Measurements from ENCODE around the gene CACNA1B. TPM values are rescaled to one million over a fixed set of nuclear protein-coding genes. Genes with fewer than 3 reads are reported as not detected.
A peak's percentile ranks its signal among the peaks of the same experiment; 100 is the strongest.

Gene CACNA1B
- total RNA-seq, 1 donor from 2014 or later, result 0.02 TPM

DNA sequence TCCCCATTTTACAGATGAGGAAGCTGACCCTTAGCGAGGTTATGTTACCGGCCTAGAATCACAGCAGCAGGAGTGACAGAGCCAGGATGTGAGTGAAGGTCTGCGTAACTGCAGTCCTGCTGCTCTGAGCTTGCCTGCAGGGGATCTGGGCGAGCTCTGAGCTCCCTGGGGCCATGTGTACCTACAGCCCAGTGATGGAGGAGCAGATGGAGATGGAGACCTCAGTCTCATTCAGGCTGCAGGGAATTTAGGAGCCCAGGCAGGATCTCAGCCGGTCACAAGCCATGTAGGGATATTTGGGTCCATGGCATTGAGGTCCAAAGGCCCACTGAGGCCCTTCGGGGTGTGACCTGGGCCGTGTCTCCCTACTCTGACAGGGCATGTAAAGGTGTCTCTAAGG lies 170.6 kb downstream of the CACNA1B start:
- no peaks in the 10 kb centered on the region for H3K27me3 Mint-ChIP-seq (ENCODE audit: low read depth)
- H3K4me3 Mint-ChIP-seq (ENCODE audit: low read depth), result no peak overlapping the region
- no peaks in the 10 kb centered on the region for H3K36me3 Mint-ChIP-seq (ENCODE audit: low read depth)
- H3K27ac Mint-ChIP-seq, result no peak overlapping the region
- no peaks in the 10 kb centered on the region for H3K4me1 Mint-ChIP-seq (ENCODE audit: low read depth)
- H3K9me3 Mint-ChIP-seq, result no peaks in the 10 kb centered on the region
- intact Hi-C loops (cut with micrococcal nuclease), result no loop called here
- no peak for DNase-seq (ENCODE audit: low spot score)

DNA sequence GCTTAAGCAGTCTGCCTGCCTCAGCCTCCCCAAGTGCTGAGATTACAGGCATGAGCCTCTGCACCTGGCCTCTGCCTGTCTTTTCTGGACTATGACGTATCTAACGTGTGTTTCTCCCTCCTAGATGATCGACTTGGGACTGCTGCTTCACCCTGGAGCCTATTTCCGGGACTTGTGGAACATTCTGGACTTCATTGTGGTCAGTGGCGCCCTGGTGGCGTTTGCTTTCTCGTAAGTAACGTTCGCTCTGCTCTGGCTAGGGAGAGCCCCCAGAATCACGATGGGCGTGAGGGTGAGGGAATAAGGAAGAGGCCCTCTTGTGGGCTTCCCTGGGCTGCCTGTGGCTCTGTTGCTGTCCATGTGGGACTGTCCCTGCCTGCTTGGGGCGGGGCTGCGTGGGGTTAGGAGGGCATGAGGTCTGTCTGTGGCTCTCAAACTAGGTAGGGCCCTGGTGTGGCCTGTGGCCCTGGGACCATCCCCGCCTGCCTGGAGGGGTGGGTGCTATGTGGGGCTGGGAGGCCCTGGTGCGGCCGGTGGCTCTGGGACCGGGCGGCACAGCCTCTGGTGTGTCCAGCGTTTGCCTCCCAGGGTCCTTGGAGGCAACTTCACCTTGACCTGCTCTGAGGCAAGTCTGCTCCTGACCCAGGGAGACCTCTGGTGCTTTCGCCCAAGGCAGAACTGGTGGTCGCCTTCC lies 171.7 kb downstream of the CACNA1B start:
- no peaks in the 10 kb centered on the region for H3K4me1 Mint-ChIP-seq (ENCODE audit: low read depth)
- H3K4me3 Mint-ChIP-seq (ENCODE audit: low read depth), result no peak overlapping the region
- DNase-seq (ENCODE audit: low spot score), result peak; percentile 2
- H3K27me3 Mint-ChIP-seq (ENCODE audit: low read depth), result no peaks in the 10 kb centered on the region
- H3K36me3 Mint-ChIP-seq (ENCODE audit: low read depth), result no peaks in the 10 kb centered on the region
- intact Hi-C loops (cut with micrococcal nuclease), result no loop called here
- H3K9me3 Mint-ChIP-seq, result no peaks in the 10 kb centered on the region
- H3K27ac Mint-ChIP-seq, result no peak overlapping the region

DNA sequence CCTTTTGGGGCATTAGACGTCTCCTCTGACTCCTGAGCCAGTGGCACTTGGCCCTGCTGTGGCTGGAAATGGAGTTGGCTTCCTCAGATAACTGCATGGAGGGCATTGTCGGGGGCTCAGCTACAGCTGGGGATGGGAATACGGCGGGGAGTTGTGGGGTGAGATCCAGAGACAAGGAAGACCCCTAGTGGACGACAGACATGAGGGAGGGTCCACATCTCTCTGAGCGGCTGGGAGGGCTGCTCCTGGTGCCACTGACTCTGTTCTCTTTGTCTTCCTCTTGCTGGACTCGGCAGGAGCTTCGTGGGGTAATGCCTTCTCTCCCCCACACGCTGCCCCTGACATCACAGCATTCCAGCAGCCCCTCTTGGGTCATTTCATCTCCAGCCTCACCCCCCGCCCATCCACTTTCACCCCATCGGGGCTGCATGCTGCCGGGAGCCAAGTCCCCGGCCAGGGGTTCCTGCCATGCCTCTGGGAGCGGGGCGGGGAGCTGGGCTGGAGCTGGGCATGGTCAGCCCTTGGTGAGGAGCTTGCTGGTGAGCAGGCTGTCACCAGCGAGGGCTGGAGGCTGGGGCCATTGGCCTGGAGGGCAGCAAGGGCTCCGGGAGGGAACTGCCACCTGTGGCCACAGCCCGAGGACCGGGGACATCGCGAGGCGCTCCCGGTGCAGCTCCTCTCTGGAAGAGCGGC lies 172.3 kb downstream of the CACNA1B start:
- Mint-ChIP-seq H3K36me3 (ENCODE audit: low read depth) (no peaks in the 10 kb centered on the region), H3K27ac (no peak overlapping the region), H3K27me3 (ENCODE audit: low read depth) (no peaks in the 10 kb centered on the region), H3K4me1 (ENCODE audit: low read depth) (no peaks in the 10 kb centered on the region), H3K9me3 (no peaks in the 10 kb centered on the region), H3K4me3 (ENCODE audit: low read depth) (no peak overlapping the region)
- DNase-seq (ENCODE audit: low spot score), result no peak
- intact Hi-C loops (cut with micrococcal nuclease), result no loop called here

DNA sequence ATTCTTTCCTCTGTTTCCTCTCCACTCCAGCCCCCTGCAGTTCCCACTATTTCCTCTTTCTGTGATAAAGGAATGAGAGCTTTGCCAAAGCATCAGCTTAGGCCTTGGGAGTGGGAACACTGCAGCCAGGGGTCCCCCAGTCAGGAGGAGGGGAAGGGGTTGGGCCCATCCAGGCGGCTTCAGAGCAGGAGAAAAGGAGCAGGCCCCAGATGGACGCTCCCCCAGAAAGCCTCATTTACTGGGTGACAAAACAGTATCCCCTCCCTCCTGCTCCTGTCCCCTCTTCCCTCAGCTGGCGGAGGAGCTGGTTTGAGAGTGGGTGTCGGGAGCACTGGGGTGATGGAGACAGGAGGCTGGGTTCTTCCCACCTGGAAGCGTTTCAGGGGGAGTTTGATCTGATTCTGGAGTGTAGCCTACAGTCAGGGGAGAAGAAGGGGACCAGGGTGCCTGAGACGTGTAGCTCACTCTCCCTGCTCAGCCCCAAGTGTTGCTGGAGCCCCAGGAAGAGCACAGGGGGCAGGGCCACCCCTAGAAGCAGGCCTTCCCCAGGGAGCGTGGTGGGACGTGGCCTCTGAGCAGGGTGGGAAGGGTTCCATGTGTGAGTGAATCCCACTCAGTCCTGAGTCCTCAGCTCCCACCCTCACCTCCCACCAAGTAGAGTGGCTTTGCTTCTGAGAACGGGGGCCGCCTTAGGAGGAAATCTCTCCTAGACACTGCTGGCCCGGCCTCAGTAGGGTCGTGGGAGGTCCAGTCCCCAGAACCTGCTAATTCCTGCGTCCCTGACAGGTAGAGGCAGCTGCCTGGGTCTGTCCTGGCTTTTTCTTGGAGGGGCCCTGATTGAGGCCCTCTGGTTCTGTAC lies 173.1 kb downstream of the CACNA1B start:
- Mint-ChIP-seq H3K27ac (no peak overlapping the region), H3K9me3 (no peaks in the 10 kb centered on the region), H3K27me3 (ENCODE audit: low read depth) (no peaks in the 10 kb centered on the region), H3K4me1 (ENCODE audit: low read depth) (no peaks in the 10 kb centered on the region), H3K36me3 (ENCODE audit: low read depth) (no peaks in the 10 kb centered on the region), H3K4me3 (ENCODE audit: low read depth) (no peak overlapping the region)
- no peak for DNase-seq (ENCODE audit: low spot score)
- intact Hi-C loops (cut with micrococcal nuclease), result no loop called here

DNA sequence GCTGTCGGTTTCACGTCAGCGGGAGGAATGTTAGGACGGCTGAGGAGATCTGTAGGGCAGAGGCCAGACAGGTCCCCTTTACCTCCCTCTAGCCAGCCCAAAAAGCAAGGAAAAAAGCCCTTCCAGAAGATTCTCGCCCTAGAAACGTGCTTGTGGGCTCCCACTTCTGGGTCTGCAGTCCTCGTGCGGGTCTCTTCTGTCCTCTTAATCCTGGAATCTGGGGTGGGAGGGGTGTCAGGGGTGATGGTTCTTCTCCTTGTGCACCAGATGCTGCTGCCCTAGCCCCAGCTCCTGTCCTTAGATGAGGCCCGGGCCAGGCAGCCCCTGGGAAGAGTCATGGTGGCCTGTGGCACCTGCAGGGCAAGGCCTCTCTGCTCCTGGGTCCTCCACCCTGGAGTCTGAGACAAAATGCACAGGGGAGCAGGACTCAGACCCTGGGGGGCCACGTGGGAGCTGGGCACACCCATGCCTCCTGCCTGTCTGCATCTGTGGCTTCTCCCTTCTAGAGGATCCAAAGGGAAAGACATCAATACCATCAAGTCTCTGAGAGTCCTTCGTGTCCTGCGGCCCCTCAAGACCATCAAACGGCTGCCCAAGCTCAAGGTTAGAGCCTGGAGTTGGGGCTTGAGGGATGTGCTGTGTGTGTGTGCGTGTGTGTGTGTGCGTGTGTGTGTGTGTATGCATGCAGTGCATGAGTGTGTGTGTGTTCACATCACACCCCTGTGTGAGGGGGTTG lies 174.2 kb downstream of the CACNA1B start:
- H3K36me3 Mint-ChIP-seq (ENCODE audit: low read depth), result no peaks in the 10 kb centered on the region
- H3K27me3 Mint-ChIP-seq (ENCODE audit: low read depth), result no peaks in the 10 kb centered on the region
- H3K4me1 Mint-ChIP-seq (ENCODE audit: low read depth), result no peaks in the 10 kb centered on the region
- peak; percentile 4 for DNase-seq (ENCODE audit: low spot score)
- H3K27ac Mint-ChIP-seq, result no peak overlapping the region
- no peak overlapping the region for H3K4me3 Mint-ChIP-seq (ENCODE audit: low read depth)
- intact Hi-C loops (cut with micrococcal nuclease), result no loop called here
- H3K9me3 Mint-ChIP-seq, result no peaks in the 10 kb centered on the region

DNA sequence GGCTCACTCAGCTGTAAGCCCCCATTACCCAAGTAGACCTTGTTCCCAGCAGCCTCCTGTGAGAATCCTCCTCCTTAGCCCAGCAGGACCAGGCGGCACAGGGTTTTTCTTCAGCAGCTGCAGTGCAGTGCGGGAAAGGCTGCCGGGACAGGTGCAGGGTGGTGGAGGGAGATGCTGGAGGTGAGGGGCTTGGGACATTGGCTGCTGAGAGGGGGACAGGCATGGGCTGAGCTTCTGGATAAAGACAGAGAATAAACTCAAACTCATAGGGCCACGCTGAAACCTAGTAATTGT lies 174.7 kb downstream of the CACNA1B start:
- H3K27me3 Mint-ChIP-seq (ENCODE audit: low read depth), result no peaks in the 10 kb centered on the region
- H3K9me3 Mint-ChIP-seq, result no peaks in the 10 kb centered on the region
- no peaks in the 10 kb centered on the region for H3K4me1 Mint-ChIP-seq (ENCODE audit: low read depth)
- no peak overlapping the region for H3K4me3 Mint-ChIP-seq (ENCODE audit: low read depth)
- H3K36me3 Mint-ChIP-seq (ENCODE audit: low read depth), result no peaks in the 10 kb centered on the region
- intact Hi-C loops (cut with micrococcal nuclease), result no loop called here
- DNase-seq (ENCODE audit: low spot score), result peak; percentile 7
- H3K27ac Mint-ChIP-seq, result no peak overlapping the region

DNA sequence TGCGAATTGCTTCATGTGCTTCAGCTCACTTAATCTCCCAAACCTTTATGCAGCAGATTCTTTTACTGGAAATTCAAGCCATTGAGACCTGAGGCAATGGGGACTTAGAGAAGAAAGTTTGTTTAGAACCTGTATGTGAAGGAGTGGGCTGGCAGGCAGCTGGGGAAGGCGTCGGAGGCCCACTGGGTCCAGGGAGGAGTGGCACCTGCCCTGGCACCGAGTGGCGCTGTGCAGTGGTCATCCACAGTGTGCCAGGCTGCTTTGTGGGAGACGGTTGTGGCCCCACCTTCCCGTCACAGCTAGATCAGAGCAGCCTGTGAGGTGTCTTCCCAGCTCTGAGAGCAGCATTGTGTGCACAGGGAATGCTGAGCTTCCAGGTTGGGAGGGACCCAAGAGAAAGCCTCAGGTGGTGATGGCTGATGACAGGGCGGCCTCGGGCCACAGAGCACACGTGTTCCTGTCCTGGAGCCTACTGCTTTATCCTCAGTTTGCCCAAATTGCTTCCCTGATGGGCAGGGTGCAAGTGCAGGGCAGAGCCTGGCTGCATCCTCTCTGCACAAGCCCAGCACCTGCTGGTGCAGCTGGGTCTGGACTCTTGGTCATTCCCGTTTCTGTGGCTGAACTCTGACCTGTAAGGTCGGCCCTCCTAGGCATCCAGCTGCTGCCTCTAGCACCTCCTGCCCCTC lies 175.2 kb downstream of the CACNA1B start:
- H3K27me3 Mint-ChIP-seq (ENCODE audit: low read depth), result no peaks in the 10 kb centered on the region
- intact Hi-C loops (cut with micrococcal nuclease), result no loop called here
- no peak overlapping the region for H3K4me3 Mint-ChIP-seq (ENCODE audit: low read depth)
- H3K4me1 Mint-ChIP-seq (ENCODE audit: low read depth), result no peaks in the 10 kb centered on the region
- no peaks in the 10 kb centered on the region for H3K9me3 Mint-ChIP-seq
- no peaks in the 10 kb centered on the region for H3K36me3 Mint-ChIP-seq (ENCODE audit: low read depth)
- H3K27ac Mint-ChIP-seq, result no peak overlapping the region
- DNase-seq (ENCODE audit: low spot score), result no peak

DNA sequence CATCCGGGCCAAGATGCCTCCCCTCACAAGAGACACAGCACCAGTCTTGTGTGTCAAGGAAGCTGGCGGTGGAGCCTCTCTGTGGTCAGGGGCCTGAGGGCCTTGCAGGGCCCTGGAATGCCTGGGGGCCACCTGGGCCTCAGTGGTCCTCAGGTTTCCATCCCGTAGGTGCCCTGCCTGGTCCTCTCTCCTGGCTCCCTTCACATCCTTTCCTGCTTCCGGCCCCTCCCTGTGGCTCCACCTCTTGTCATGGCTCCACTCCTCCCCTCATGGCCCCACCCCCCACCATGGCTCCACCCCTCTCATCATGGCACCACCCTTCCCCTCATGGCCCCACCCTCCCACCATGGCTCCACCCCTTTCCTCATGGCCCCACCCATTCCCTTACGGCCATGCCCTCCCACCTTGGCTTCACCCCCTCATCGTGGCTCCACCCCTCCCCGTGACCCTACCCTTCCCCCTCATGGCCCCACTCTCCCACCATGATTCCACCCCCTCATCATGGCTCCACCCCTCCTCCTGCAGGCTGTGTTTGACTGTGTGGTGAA lies 175.8 kb downstream of the CACNA1B start:
- Mint-ChIP-seq H3K9me3 (no peaks in the 10 kb centered on the region), H3K4me1 (ENCODE audit: low read depth) (no peaks in the 10 kb centered on the region), H3K27ac (no peak overlapping the region), H3K27me3 (ENCODE audit: low read depth) (no peaks in the 10 kb centered on the region), H3K4me3 (ENCODE audit: low read depth) (no peak overlapping the region), H3K36me3 (ENCODE audit: low read depth) (no peaks in the 10 kb centered on the region)
- intact Hi-C loops (cut with micrococcal nuclease), result no loop called here
- DNase-seq (ENCODE audit: low spot score), result no peak

DNA sequence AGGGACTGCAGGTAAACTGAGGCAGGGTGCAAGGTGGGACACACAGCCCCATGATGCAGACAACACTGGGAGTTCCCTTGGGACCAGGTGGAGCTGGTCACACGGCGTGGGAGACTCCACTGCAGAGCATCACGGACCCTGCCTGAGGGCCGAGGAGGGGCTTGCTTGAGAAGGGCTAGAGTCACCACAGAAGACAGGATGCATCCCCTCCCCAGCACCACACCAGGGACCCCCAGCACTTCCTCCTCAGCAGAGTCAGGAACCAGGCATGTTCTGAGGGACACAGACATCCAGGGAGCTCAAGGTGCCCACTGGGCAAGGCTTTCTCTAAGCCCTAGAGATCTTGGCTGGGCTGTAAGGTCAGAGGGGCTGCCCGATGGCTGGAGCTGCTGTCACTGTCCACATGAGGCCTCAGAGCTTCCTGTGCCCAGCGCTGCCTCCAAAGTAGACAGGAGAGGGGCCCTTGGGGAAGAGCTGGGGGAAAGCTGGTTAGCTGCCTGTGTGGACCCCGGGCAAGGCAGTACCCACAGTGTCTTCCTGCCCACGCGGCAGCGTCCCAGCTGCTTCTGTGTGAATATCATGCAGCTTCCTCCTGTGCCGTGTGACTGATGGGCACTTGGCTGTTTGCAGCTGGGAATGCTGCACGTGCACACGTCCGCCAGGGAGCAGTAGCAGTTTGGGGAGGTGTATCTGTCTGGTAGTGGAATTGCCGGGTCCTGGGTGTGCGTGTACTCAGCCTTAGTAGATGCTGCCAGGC lies 176.6 kb downstream of the CACNA1B start:
- no peaks in the 10 kb centered on the region for H3K27me3 Mint-ChIP-seq (ENCODE audit: low read depth)
- no peak for DNase-seq (ENCODE audit: low spot score)
- H3K9me3 Mint-ChIP-seq, result no peaks in the 10 kb centered on the region
- H3K4me1 Mint-ChIP-seq (ENCODE audit: low read depth), result no peaks in the 10 kb centered on the region
- intact Hi-C loops (cut with micrococcal nuclease), result no loop called here
- H3K36me3 Mint-ChIP-seq (ENCODE audit: low read depth), result no peaks in the 10 kb centered on the region
- H3K27ac Mint-ChIP-seq, result no peak overlapping the region
- H3K4me3 Mint-ChIP-seq (ENCODE audit: low read depth), result no peak overlapping the region

DNA sequence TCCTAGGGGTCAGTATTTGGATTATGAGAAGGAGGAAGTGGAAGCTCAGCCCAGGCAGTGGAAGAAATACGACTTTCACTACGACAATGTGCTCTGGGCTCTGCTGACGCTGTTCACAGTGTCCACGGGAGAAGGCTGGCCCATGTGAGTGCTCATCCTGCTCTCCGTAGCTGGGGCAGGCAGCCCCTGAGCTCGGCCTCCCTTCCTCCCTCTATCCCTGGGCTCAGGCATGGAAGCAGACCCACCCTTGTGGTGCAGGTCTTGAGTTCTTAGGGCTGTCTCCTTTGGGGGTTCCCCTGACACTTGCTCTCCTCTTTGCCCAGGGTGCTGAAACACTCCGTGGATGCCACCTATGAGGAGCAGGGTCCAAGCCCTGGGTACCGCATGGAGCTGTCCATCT lies 180.1 kb downstream of the CACNA1B start:
- no peaks in the 10 kb centered on the region for H3K36me3 Mint-ChIP-seq (ENCODE audit: low read depth)
- H3K9me3 Mint-ChIP-seq, result no peaks in the 10 kb centered on the region
- no peak for DNase-seq (ENCODE audit: low spot score)
- no peaks in the 10 kb centered on the region for H3K27me3 Mint-ChIP-seq (ENCODE audit: low read depth)
- H3K4me3 Mint-ChIP-seq (ENCODE audit: low read depth), result no peak overlapping the region
- H3K4me1 Mint-ChIP-seq (ENCODE audit: low read depth), result no peaks in the 10 kb centered on the region
- no peak overlapping the region for H3K27ac Mint-ChIP-seq
- intact Hi-C loops (cut with micrococcal nuclease), result no loop called here

DNA sequence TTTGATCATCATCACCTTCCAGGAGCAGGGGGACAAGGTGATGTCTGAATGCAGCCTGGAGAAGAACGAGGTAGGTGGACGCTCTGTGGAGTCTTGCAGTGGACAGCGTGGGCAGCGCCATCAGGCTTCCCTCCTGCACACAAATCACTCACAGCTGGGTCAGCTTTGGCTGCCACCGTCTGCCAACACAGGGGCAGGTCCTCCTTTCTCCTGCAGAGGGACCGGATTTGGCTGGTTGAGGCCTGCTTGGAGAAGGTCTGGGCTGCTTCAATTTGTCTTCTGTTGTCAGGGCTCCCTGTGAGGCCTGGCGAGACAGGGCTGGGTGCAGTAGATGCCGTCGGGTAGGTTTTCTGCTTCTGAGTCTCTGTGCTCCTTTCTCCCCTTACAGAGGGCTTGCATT lies 180.6 kb downstream of the CACNA1B start:
- H3K4me1 Mint-ChIP-seq (ENCODE audit: low read depth), result no peaks in the 10 kb centered on the region
- DNase-seq (ENCODE audit: low spot score), result no peak
- no peaks in the 10 kb centered on the region for H3K27me3 Mint-ChIP-seq (ENCODE audit: low read depth)
- H3K27ac Mint-ChIP-seq, result no peak overlapping the region
- intact Hi-C loops (cut with micrococcal nuclease), result no loop called here
- H3K36me3 Mint-ChIP-seq (ENCODE audit: low read depth), result no peaks in the 10 kb centered on the region
- no peak overlapping the region for H3K4me3 Mint-ChIP-seq (ENCODE audit: low read depth)
- no peaks in the 10 kb centered on the region for H3K9me3 Mint-ChIP-seq

DNA sequence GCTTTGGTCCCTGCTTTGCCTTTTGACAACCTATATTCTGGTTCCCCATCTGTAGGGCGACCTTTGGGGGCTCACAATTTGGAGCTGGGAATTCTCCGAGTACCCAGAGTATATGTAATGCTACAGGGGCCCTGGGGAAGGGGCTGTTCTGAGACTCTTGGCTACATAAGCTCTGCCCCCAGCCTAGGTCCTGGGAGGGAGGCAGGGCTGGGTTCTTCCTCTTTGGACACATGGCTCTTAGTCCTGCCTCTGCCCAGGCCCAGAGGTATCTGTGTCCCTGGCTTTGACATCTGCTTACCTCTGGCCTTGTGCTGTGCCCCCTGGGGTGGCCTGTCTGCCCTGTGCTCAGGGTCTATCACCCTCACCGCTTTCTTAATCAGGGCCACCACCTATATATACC lies 181.6 kb downstream of the CACNA1B start:
- H3K27me3 Mint-ChIP-seq (ENCODE audit: low read depth), result no peaks in the 10 kb centered on the region
- DNase-seq (ENCODE audit: low spot score), result no peak
- no peak overlapping the region for H3K27ac Mint-ChIP-seq
- no peak overlapping the region for H3K4me3 Mint-ChIP-seq (ENCODE audit: low read depth)
- no peaks in the 10 kb centered on the region for H3K9me3 Mint-ChIP-seq
- H3K4me1 Mint-ChIP-seq (ENCODE audit: low read depth), result no peaks in the 10 kb centered on the region
- intact Hi-C loops (cut with micrococcal nuclease), result no loop called here
- H3K36me3 Mint-ChIP-seq (ENCODE audit: low read depth), result no peaks in the 10 kb centered on the region
